GM18870 (cell line): Measurements from ENCODE around the gene AK9.
"Not testable (repeated sequence)": the region's sequence is repeated elsewhere in the genome, so short reads cannot be mapped to it uniquely, and the experiment has no call there.

Experiments
- ATAC-seq: cut with Tn5 transposase; IDR thresholded peaks from one replicate; pipeline ENCODE4 v1.9.1; 2021; ENCODE audit warnings: moderate library complexity; ENCODE audit not compliant: unreplicated experiment

AK9 gene

GRCh38 chr6:109482905-109483734, 207.9 kb downstream of the AK9 start, which contains the start of gene ZBTB24:
Gene ZBTB24 (minus strand): TSS chr6:109483219. CDS start chr6:109482026, 1,193 bp downstream.
- ATAC-seq = peak; percentile 48

GRCh38 chr6:109480993-109481480, 210.0 kb downstream of the AK9 start:
- no peak for ATAC-seq

DNA sequence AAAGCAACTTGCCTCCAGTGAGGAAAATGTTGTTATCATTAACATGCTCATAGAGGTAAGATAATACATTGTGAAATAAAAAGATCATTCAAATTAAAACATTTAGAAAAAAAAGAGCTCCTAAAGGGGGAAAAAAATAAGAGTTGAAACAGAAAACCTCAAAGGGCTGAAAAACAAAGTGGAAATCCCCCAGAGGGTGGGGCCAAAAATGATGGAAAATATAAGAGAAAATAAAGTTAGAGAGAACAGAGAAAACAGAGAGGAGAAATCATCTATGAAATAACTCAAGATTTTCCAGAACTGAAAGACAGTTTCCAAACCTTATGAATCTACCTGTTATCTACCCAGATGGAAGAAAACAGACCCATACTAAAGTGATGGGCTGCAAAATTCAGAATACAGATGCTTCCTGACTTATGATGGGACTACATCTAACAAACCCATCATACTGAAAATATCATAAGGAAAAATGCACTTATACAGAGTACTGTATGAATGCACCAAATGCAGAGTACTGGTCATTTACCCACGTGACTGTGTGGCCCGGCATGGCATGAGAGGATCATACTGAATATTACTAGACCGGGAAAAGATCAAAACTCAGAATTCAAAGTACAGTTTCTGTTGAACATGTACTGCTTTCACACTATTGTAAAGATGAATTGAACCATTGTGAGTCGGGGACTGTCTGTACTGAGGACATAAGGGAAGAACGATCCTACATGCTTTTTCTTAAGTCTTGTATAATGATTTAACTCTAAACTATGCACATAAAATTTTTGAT, 212.0 kb downstream of the AK9 start:
- ATAC-seq = no peak

DNA sequence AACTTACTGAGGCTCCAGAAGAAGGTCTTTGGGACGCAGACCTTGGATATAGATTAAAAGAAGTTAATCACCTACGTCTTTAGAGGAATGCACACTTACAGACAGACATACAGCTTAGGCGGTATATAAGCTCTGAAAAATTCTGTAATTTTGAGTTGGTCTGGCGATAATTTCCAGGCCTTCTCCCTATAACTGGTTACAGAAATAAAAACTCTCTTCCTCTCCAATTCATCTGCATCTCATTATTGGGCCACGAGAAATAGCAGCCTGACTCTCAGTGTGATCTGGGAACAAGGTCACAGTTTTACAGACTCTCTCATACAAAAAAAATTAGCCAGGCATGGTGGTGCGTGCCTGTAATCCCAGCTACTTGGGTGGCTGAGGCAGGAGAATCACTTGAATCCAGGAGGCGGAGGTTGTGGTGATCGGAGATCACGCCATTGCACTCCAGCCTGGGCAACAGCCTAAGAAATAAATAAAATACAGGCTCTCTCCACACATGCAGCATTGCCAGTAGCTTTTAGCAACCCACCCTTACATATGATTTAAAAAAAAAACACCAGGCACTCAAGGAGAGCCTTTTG, 212.7 kb downstream of the AK9 start:
- no peak for ATAC-seq

GRCh38 chr6:109477725-109478124, 213.3 kb downstream of the AK9 start:
- peak; percentile 62 for ATAC-seq

- ATAC-seq = no peak
Observed at GRCh38 chr6:109477184-109477583, 213.8 kb downstream of the AK9 start.

GRCh38 chr6:109475625-109476024, 215.4 kb downstream of the AK9 start:
- ATAC-seq = no peak

GRCh38 chr6:109474995-109475394, 216.0 kb downstream of the AK9 start:
- ATAC-seq = no peak

DNA sequence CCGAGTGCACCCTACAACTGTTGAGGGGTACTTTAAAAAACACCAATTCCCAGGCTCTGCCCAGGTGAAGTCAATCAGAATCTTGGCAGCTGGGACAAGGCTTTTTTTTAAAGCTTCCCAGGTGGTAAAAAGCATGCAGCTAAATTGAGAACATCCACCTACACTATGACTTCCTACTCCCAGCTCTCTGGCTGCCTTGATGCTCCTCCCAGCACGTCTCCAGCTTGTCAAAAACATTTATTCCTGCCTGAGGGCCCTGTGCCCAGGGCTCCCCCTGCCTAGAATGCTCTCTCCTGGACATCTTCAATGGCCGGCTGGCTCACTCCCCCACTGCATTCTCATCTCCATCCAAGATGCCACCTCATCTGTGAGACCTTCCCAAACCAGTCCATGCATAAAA, 217.9 kb downstream of the AK9 start:
- ATAC-seq = no peak

DNA sequence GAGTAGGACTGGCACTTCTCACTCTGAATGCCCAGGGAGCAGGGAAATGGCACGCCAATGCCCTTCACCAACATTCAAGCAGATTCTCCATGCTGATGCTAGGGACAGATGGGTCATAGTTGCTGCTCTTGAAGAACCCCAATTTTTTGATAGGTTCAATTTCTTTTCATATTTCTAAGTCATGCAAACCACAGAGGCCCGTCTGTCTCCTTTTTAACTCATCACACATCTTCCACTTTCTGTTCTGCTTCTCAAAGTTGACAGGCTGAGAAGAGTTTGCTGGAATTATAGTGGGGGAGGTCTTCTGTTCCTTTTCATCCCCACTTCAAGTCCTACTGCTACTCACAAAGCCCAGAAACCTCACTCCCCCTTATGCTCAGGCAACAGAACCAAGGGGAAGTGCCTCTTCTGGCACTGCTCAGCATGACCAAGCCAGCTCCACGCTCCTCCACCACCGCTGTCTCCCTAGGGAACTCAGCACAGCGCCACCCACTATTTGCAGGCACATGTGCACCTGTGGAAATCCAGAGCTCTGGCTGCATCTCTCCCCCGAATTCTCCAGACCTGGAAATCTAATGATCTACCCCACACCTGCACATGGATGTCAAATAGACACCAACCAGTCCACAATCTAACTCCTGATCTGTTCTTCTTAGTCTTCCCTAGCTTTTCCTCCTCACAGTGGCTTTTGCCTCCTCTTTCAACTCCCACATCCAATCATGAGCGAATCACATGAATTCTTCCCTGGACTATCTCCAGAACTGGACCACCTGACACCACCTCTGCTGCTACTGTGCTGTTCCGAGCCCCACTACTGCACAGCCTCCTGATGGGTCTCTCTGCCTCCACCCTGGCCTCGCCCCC, 218.6 kb downstream of the AK9 start:
- no peak for ATAC-seq

- ATAC-seq = no peak
Observed at GRCh38 chr6:109471105-109471810, 219.7 kb downstream of the AK9 start.

DNA sequence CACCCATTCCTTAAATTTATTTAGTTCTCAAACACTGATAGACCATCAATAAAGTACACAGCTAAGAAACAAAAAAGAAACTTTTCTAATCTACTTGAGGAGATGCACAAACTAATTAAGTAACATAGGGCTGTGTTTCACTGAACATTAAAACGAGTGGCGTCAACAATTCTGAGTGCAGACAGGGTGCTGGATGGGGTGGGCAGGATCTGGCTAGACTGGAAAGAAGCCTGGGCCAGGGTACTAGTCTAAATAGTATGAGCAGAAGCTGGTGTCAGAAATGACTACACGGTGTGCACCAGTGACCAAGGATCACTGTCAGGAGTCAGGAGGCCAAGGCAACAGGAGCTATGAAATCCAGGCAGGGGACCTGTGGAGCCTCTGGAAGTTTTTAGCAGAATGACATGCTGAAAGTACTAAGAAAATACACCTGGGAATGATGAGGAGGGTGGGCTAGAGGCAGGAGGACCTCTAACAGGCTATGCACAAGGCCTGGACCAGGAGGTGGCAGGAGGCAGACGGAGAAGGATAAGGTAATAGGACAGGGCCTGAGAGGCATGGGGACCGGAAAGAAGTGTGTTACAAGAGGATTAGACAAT, 221.3 kb downstream of the AK9 start:
- ATAC-seq = no peak

GRCh38 chr6:109467696-109468095, 223.3 kb downstream of the AK9 start:
- no peak for ATAC-seq

- ATAC-seq = no peak
Observed at GRCh38 chr6:109466212-109466923, 224.6 kb downstream of the AK9 start.

DNA sequence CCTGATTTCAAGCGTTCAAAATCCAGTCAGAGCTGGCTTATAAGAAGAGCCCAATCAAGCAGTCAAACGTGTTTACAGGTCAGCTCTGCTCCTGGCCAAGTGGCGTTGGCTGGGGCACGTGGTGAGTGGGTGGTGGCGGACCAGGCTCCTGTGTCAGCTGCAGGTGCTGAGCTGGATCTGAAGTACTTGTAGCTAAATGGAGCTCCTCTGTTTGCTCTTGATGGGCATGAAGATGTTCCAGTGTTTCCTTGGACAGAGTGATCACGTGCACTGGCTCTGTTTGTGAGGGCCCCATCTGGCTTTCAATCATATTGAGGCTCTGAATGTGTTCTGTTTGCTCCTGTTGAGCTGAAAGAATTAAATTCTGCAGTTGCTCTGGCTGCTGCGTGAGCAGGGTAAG, 225.2 kb downstream of the AK9 start:
- ATAC-seq = no peak

GRCh38 chr6:109461733-109462526, 229.1 kb downstream of the AK9 start:
- ATAC-seq = no peak

GRCh38 chr6:109461205-109461604, 229.8 kb downstream of the AK9 start:
- ATAC-seq = not testable (repeated sequence)

DNA sequence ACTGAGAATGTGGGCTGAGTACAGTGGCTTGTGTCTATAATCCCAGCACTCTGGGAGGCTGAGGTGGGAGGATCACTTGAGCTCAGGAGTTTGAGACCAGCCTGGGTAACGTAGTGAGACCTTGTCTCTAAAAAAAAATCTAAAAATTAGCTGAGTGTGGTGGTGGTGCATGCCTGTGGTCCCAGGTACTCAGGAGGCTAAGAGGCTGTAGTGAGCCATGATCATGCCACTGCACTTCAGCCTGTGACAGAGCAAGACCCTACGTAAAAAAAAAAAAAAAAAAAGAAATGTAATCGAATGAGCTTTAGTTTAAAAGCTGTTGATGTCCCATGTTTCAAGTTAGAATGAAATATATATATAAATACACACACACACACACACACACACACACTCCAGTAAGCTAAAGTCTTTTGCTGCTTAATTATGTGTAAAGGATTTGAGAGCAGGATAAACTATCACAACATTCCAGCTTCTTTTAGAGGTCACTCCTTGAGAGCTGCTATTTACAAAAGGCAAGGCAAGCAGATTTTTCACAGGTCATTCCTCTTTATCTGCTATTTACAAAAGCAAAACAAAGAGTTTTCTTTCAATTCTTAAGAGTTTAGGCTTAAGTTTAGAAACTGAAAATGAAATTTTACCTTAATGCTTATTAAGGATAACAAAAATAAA, 230.7 kb downstream of the AK9 start:
- no peak for ATAC-seq
